Loucy (cell line): ENCODE measurements around the gene RNPC3.
"Not testable (repeated sequence)": the region's sequence is repeated elsewhere in the genome, so short reads cannot be mapped to it uniquely, and the experiment has no call there.

Experiments
- H2AFZ ChIP-seq: fragments of 200-600 bp; sonication (generic); 2 replicates; pipeline ENCODE4 v1.6.0; 2016; ENCODE audit warnings: antibody characterized with exemption, mild to moderate bottlenecking, low read length, moderate library complexity
- H3F3A ChIP-seq: fragments of 200-600 bp; 2 replicates; pipeline ENCODE4 v1.6.0; 2016; ENCODE audit warnings: antibody characterized with exemption, low read depth, mild to moderate bottlenecking
- H3K27me3 ChIP-seq: fragments of 200-600 bp; sonication (generic); 2 replicates; pipeline ENCODE4 v1.6.1; 2014; ENCODE audit warnings: low read length, mild to moderate bottlenecking; ENCODE audit not compliant: insufficient read depth, poor library complexity, severe bottlenecking
- H3K36me3 ChIP-seq: fragments of 200-600 bp; sonication (generic); 2 replicates; pipeline ENCODE4 v1.6.1; 2016; ENCODE audit warnings: low read length; ENCODE audit not compliant: insufficient read depth
- H3K4me1 ChIP-seq: fragments of 200-600 bp; sonication (generic); 2 replicates; pipeline ENCODE4 v1.5.1; 2014; ENCODE audit warnings: low read length, mild to moderate bottlenecking; ENCODE audit not compliant: insufficient read depth, poor library complexity, severe bottlenecking
- H3K4me2 ChIP-seq: fragments of 200-600 bp; sonication (generic); 2 replicates; pipeline ENCODE4 v1.6.0; 2014; ENCODE audit warnings: antibody characterized with exemption, low read length, low read depth, mild to moderate bottlenecking; ENCODE audit not compliant: poor library complexity, severe bottlenecking
- H3K4me3 ChIP-seq: fragments of 200-600 bp; sonication (generic); 2 replicates; pipeline ENCODE4 v1.5.1; 2014; ENCODE audit warnings: low read length, mild to moderate bottlenecking, mixed read lengths; ENCODE audit not compliant: poor library complexity, severe bottlenecking
- H3K79me2 ChIP-seq: fragments of 200-600 bp; sonication (generic); 2 replicates; pipeline ENCODE4 v1.6.1; 2014; ENCODE audit warnings: low read length; ENCODE audit not compliant: insufficient read depth
- H3K9ac ChIP-seq: fragments of 200-600 bp; sonication (generic); 2 replicates; pipeline ENCODE4 v1.6.0; 2014; ENCODE audit warnings: mild to moderate bottlenecking, low read depth, low read length, moderate library complexity; ENCODE audit not compliant: poor library complexity, severe bottlenecking
- H3K9me2 ChIP-seq: fragments of 200-600 bp; sonication (generic); replicated peaks from 2 replicates; pipeline ENCODE4 v1.6.1; 2016; ENCODE audit warnings: low read depth, low read length, mixed read lengths
- H3K9me3 ChIP-seq: fragments of 200-600 bp; sonication (generic); 2 replicates; pipeline ENCODE4 v1.6.1; 2014; ENCODE audit warnings: mild to moderate bottlenecking, antibody characterized with exemption, low read length, low read depth; ENCODE audit not compliant: insufficient read depth
- H4K20me1 ChIP-seq: fragments of 200-600 bp; sonication (generic); 2 replicates; pipeline ENCODE4 v1.6.0; 2014; ENCODE audit warnings: antibody characterized with exemption, low read length, mild to moderate bottlenecking; ENCODE audit not compliant: insufficient read depth, poor library complexity, severe bottlenecking
- CTCF ChIP-seq: fragments of 200-600 bp; sonication (generic); conservative IDR thresholded peaks from 2 replicates; pipeline ENCODE4 v1.5.1; 2014; ENCODE audit warnings: mild to moderate bottlenecking, antibody characterized with exemption, low read length
- EZH2phosphoT487 ChIP-seq: fragments of 200-600 bp; IDR thresholded peaks from 2 replicates; pipeline ENCODE4 v1.6.1; 2018; ENCODE audit warnings: antibody characterized with exemption, mild to moderate bottlenecking, moderate library complexity, borderline replicate concordance

The RNPC3 gene

GRCh38 chr1:103576065-103576464, 50.6 kb downstream of the RNPC3 start:
- no peak overlapping the region for H3K9ac ChIP-seq
- H3K4me1 ChIP-seq, result no peaks in the 10 kb centered on the region
- TF ChIP-seq EZH2phosphoT487 (no peak), CTCF (no peak)
- no peaks in the 10 kb centered on the region for H3K9me3 ChIP-seq
- no peak overlapping the region for H2AFZ ChIP-seq
- no peaks in the 10 kb centered on the region for H3F3A ChIP-seq
- no peaks in the 10 kb centered on the region for H3K27me3 ChIP-seq
- no peak overlapping the region for H3K4me3 ChIP-seq
- H4K20me1 ChIP-seq, result no peaks in the 10 kb centered on the region
- H3K36me3 ChIP-seq, result no peaks in the 10 kb centered on the region
- no peak overlapping the region for H3K4me2 ChIP-seq
- H3K79me2 ChIP-seq, result no peaks in the 10 kb centered on the region
- H3K9me2 ChIP-seq, result no peaks in the 10 kb centered on the region

GRCh38 chr1:103576784-103577183, 51.3 kb downstream of the RNPC3 start:
- H3K4me2 ChIP-seq, H3K27me3 ChIP-seq, H3F3A ChIP-seq, H3K9me2 ChIP-seq, H3K79me2 ChIP-seq, H3K9ac ChIP-seq, H3K9me3 ChIP-seq, H3K36me3 ChIP-seq, H3K4me3 ChIP-seq, H4K20me1 ChIP-seq, H3K4me1 ChIP-seq, H2AFZ ChIP-seq: not testable (repeated sequence)

- Histone ChIP-seq H4K20me1 (no peaks in the 10 kb centered on the region), H3K9me3 (no peaks in the 10 kb centered on the region), H3K27me3 (no peaks in the 10 kb centered on the region), H2AFZ (no peak overlapping the region), H3K9ac (no peak overlapping the region), H3F3A (no peaks in the 10 kb centered on the region), H3K4me2 (no peak overlapping the region), H3K79me2 (no peaks in the 10 kb centered on the region), H3K9me2 (no peaks in the 10 kb centered on the region), H3K4me3 (no peak overlapping the region), H3K36me3 (no peaks in the 10 kb centered on the region), H3K4me1 (no peaks in the 10 kb centered on the region)
- TF ChIP-seq CTCF, result no peak
- no peak for TF ChIP-seq EZH2phosphoT487
Observed at GRCh38 chr1:103582464-103582863, 57.0 kb downstream of the RNPC3 start.

GRCh38 chr1:103583887-103584286, 58.4 kb downstream of the RNPC3 start:
- peaks cover 4% of the 10 kb centered on the region; the same call in 1 of the 2 replicates for H3K9me3 ChIP-seq
- no peak overlapping the region for H3K4me2 ChIP-seq
- no peaks in the 10 kb centered on the region for H3F3A ChIP-seq
- no peaks in the 10 kb centered on the region for H3K36me3 ChIP-seq
- H3K4me1 ChIP-seq, result no peaks in the 10 kb centered on the region
- no peaks in the 10 kb centered on the region for H3K27me3 ChIP-seq
- no peaks in the 10 kb centered on the region for H3K79me2 ChIP-seq
- H2AFZ ChIP-seq, result no peak overlapping the region
- no peak overlapping the region for H3K4me3 ChIP-seq
- no peak for TF ChIP-seq CTCF
- no peak for TF ChIP-seq EZH2phosphoT487
- no peak overlapping the region for H3K9ac ChIP-seq
- no peaks in the 10 kb centered on the region for H4K20me1 ChIP-seq
- H3K9me2 ChIP-seq, result no peaks in the 10 kb centered on the region
